Measurements from ENCODE around the gene ATRNL1. TPM values are rescaled to one million over a fixed set of nuclear protein-coding genes. Genes with fewer than 3 reads are reported as not detected.
"Not testable (repeated sequence)": the region's sequence is repeated elsewhere in the genome, so short reads cannot be mapped to it uniquely, and the experiment has no call there.

The ATRNL1 gene
- total RNA-seq, 2 donors from 2014 or later, result not detected

DNA sequence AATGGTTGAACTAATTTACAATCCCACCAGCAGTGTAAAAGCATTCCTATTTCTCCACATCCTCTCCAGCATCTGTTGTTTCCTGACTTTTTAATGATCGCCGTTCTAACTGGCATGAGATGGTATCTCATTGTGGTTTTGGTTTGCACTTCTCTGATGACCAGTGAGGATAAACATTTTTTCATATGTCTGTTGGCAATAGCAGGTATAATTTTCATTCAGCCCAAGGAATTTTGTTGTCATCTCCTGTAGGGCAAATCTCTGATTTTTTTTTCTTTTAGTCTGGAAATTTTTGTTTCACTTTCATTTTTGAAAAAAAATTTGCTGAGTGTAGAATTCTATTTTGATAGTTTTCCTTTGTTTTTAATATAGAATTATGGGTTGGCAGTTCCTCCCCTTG, 114.1 kb downstream of the ATRNL1 start:
- peak overlapping the region; percentile 48 for H3K27ac Mint-ChIP-seq
- DNase-seq; H3K36me3 Mint-ChIP-seq (ENCODE audit: low read depth); H3K9me3 ChIP-seq (ENCODE audit: control insufficient read depth, low read length, poor library complexity, severe bottlenecking); ATAC-seq; H3K4me1 Mint-ChIP-seq; H3K27me3 Mint-ChIP-seq; H3K4me3 Mint-ChIP-seq: not testable (repeated sequence)

GRCh38 chr10:115209133-115209532, 116.0 kb downstream of the ATRNL1 start:
- no peak overlapping the region for H3K4me3 Mint-ChIP-seq
- H3K36me3 Mint-ChIP-seq (ENCODE audit: low read depth), result no peaks in the 10 kb centered on the region
- H3K27ac Mint-ChIP-seq, result no peak overlapping the region
- peaks cover 6% of the 10 kb centered on the region for H3K4me1 Mint-ChIP-seq
- ATAC-seq (no peak), DNase-seq (no peak)
- no peaks in the 10 kb centered on the region for H3K9me3 ChIP-seq (ENCODE audit: control insufficient read depth, low read length, poor library complexity, severe bottlenecking)
- H3K27me3 Mint-ChIP-seq, result no peaks in the 10 kb centered on the region

DNA sequence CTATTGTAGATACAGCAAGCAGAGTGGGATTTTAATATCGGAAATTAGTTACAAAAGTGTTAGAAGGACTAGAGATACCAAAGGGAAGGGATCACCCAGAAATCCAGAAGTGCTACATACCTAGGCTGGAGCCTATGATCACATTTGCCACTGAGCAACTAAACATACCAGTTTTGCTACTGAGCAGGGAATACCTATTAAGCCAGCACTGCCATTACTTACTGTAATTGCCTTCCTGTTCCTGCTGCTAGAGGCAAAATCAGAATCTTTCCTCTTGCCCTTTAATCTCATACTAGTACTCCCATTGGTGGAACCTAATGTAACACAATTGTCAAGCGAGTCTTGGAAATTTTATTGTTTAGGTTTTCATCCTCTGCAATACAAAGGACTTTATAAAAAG, 121.7 kb downstream of the ATRNL1 start:
- Mint-ChIP-seq H3K27me3 (no peaks in the 10 kb centered on the region), H3K36me3 (ENCODE audit: low read depth) (no peaks in the 10 kb centered on the region), H3K4me1 (peaks cover 2% of the 10 kb centered on the region), H3K4me3 (no peak overlapping the region), H3K27ac (no peak overlapping the region)
- H3K9me3 ChIP-seq (ENCODE audit: control insufficient read depth, low read length, poor library complexity, severe bottlenecking), result no peaks in the 10 kb centered on the region
- ATAC-seq, result no peak
- DNase-seq, result no peak

DNA sequence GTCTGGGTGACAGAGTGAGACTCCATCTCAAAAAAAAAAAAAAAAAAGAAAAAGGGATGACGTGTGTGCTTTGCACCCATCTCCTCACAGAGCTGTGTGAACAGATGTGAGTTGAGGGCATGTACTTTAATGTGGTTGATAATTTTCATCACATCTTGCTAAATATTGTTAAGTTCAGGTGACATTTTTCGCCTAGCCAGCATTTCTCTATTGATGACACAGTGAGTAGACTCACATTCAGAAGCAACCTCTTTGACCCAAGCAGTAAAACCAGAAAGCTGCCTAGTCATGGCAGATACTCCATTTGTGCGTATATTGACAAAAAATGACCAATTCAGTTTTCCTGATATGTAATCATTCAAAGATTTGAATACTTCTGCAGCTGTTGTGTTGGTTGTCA, 126.0 kb downstream of the ATRNL1 start:
- Mint-ChIP-seq H3K4me1 (no peaks in the 10 kb centered on the region), H3K4me3 (no peak overlapping the region), H3K36me3 (ENCODE audit: low read depth) (no peaks in the 10 kb centered on the region), H3K27me3 (no peaks in the 10 kb centered on the region), H3K27ac (no peak overlapping the region)
- DNase-seq (no peak), ATAC-seq (no peak)
- H3K9me3 ChIP-seq (ENCODE audit: control insufficient read depth, low read length, poor library complexity, severe bottlenecking), result no peaks in the 10 kb centered on the region

DNA sequence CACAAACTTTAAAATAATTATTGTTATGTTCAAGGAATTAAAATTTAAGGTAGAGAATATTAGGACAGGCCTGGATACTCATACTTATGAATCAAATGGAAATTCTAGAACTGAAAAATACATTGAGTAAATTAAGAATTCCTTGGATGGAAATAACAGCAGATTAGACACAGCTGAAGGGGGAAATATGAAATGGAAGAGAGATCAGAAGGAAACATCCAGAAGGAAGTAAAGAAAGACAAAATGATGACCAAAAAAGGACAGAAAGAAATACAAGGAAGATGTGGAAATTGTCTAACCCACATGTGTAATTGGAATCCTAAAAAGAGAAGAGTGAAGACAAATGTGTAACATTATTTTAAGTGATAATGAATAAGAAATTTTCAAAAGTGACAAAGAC, 128.9 kb downstream of the ATRNL1 start:
- H3K9me3 ChIP-seq (ENCODE audit: control insufficient read depth, low read length, poor library complexity, severe bottlenecking), result no peaks in the 10 kb centered on the region
- no peak overlapping the region for H3K4me3 Mint-ChIP-seq
- no peaks in the 10 kb centered on the region for H3K4me1 Mint-ChIP-seq
- ATAC-seq (no peak), DNase-seq (no peak)
- no peak overlapping the region for H3K27ac Mint-ChIP-seq
- H3K27me3 Mint-ChIP-seq, result no peaks in the 10 kb centered on the region
- no peaks in the 10 kb centered on the region for H3K36me3 Mint-ChIP-seq (ENCODE audit: low read depth)

GRCh38 chr10:115239761-115240160, 146.6 kb downstream of the ATRNL1 start:
- no peaks in the 10 kb centered on the region for H3K27me3 Mint-ChIP-seq
- H3K27ac Mint-ChIP-seq, result no peak overlapping the region
- no peaks in the 10 kb centered on the region for H3K4me1 Mint-ChIP-seq
- no peak for ATAC-seq
- no peaks in the 10 kb centered on the region for H3K36me3 Mint-ChIP-seq (ENCODE audit: low read depth)
- no peaks in the 10 kb centered on the region for H3K9me3 ChIP-seq (ENCODE audit: control insufficient read depth, low read length, poor library complexity, severe bottlenecking)
- no peak for DNase-seq
- no peak overlapping the region for H3K4me3 Mint-ChIP-seq

DNA sequence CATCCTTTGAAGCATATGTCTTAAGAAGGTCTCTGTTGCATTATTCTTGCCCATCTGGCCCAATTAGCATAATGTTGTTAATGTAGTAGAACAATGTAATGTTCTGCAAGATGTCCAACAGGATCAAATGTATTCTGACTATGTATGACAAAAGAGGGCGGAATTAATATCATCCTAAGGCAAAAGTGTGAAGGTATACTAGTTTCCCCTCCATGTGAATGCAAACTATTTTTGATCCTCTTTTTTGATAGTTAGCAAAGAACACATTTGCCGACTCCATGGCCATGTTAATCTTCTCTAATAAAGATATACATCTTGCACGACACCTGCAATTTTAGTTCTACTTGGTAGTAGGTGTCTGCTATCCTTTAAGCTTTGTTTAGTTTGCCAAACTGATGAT, 157.6 kb downstream of the ATRNL1 start:
- Mint-ChIP-seq H3K27ac (no peak overlapping the region), H3K27me3 (no peaks in the 10 kb centered on the region), H3K36me3 (ENCODE audit: low read depth) (no peaks in the 10 kb centered on the region), H3K4me1 (no peaks in the 10 kb centered on the region), H3K4me3 (no peak overlapping the region)
- no peaks in the 10 kb centered on the region for H3K9me3 ChIP-seq (ENCODE audit: control insufficient read depth, low read length, poor library complexity, severe bottlenecking)
- DNase-seq (no peak), ATAC-seq (no peak)

DNA sequence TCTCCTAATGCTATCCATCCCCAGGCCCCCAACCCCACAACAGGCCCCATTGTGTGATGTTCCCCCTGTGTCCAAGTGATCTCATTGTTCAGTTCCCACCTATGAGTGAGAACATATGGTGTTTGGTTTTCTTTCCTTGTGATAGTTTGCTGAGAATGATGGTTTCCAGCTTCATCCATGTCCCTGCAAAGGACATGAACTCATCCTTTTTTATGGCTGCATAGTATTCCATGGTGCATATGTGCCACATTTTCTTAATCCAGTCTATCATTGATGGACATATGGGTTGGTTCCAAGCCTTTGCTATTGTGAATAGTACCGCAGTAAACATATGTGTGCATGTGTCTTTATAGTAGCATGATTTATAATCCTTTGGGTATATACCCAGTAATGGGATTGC, 160.6 kb downstream of the ATRNL1 start:
- DNase-seq; H3K27ac Mint-ChIP-seq; H3K4me3 Mint-ChIP-seq; H3K27me3 Mint-ChIP-seq; H3K36me3 Mint-ChIP-seq (ENCODE audit: low read depth); H3K4me1 Mint-ChIP-seq; ATAC-seq; H3K9me3 ChIP-seq (ENCODE audit: control insufficient read depth, low read length, poor library complexity, severe bottlenecking): not testable (repeated sequence)

DNA sequence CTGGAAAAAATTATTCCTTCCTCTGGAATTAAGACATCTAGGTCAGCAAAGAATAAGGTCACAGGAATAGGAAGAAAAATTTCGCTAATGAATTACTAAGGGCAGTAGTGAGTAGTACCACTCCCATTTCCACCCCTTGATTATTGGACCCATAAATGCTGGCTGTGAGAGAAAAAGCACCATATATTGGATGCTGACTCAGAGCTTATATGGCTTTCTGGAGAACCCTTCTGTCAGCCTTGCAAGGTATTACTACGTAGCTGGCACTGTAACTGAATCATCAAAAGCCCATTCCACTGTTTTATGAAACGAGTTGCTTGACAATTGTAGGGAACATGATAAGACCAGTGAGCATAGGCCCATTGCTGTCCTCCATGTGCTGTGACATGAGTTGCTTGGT, 179.3 kb downstream of the ATRNL1 start:
- no peak for DNase-seq
- H3K4me1 Mint-ChIP-seq, result no peaks in the 10 kb centered on the region

GRCh38 chr10:115278294-115278693, 185.1 kb downstream of the ATRNL1 start:
- H3K9me3 ChIP-seq (ENCODE audit: control insufficient read depth, low read length, poor library complexity, severe bottlenecking), result no peaks in the 10 kb centered on the region
- Mint-ChIP-seq H3K4me1 (no peaks in the 10 kb centered on the region), H3K27me3 (no peaks in the 10 kb centered on the region), H3K4me3 (no peak overlapping the region), H3K36me3 (ENCODE audit: low read depth) (no peaks in the 10 kb centered on the region), H3K27ac (no peak overlapping the region)
- ATAC-seq (no peak), DNase-seq (no peak)

More for the DNA sequence above, 179.3 kb downstream of the ATRNL1 start:
- no peaks in the 10 kb centered on the region for H3K36me3 Mint-ChIP-seq (ENCODE audit: low read depth)
- H3K4me3 Mint-ChIP-seq, result no peak overlapping the region
- H3K9me3 ChIP-seq (ENCODE audit: control insufficient read depth, low read length, poor library complexity, severe bottlenecking), result no peaks in the 10 kb centered on the region
- no peaks in the 10 kb centered on the region for H3K27me3 Mint-ChIP-seq
- ATAC-seq, result no peak
- no peak overlapping the region for H3K27ac Mint-ChIP-seq

- Mint-ChIP-seq H3K27me3 (no peaks in the 10 kb centered on the region), H3K4me3 (no peak overlapping the region), H3K36me3 (ENCODE audit: low read depth) (no peaks in the 10 kb centered on the region), H3K4me1 (no peaks in the 10 kb centered on the region), H3K27ac (no peak overlapping the region)
- no peaks in the 10 kb centered on the region for H3K9me3 ChIP-seq (ENCODE audit: control insufficient read depth, low read length, poor library complexity, severe bottlenecking)
- ATAC-seq (no peak), DNase-seq (no peak)
These were observed 202.1 kb downstream of the ATRNL1 start for GRCh38 chr10:115295213-115295805.

DNA sequence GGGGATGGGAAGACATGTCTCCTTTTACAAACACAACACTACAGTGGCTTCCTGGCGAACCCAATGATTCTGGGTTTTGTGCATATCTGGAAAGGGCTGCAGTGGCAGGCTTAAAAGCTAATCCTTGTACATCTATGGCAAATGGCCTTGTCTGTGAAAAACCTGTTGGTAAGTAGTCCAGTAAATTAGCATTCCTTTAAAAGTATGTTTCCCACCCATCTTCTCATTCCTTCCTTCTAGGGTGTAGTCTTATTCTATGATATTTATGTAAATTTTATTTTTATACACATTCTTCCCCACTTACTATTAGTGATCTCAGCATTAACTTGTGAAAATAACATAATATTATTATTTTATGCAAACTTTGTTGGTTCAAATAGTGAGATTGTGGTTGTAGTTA, 206.9 kb downstream of the ATRNL1 start:
- no peak overlapping the region for H3K4me3 Mint-ChIP-seq
- H3K9me3 ChIP-seq (ENCODE audit: control insufficient read depth, low read length, poor library complexity, severe bottlenecking), result no peaks in the 10 kb centered on the region
- no peaks in the 10 kb centered on the region for H3K36me3 Mint-ChIP-seq (ENCODE audit: low read depth)
- no peak overlapping the region for H3K27ac Mint-ChIP-seq
- H3K27me3 Mint-ChIP-seq, result no peaks in the 10 kb centered on the region
- DNase-seq (no peak), ATAC-seq (no peak)
- H3K4me1 Mint-ChIP-seq, result no peaks in the 10 kb centered on the region

GRCh38 chr10:115319669-115320068, 226.5 kb downstream of the ATRNL1 start:
- DNase-seq; H3K27me3 Mint-ChIP-seq; H3K36me3 Mint-ChIP-seq (ENCODE audit: low read depth); H3K4me3 Mint-ChIP-seq; H3K4me1 Mint-ChIP-seq; H3K27ac Mint-ChIP-seq; ATAC-seq; H3K9me3 ChIP-seq (ENCODE audit: control insufficient read depth, low read length, poor library complexity, severe bottlenecking): not testable (repeated sequence)

DNA sequence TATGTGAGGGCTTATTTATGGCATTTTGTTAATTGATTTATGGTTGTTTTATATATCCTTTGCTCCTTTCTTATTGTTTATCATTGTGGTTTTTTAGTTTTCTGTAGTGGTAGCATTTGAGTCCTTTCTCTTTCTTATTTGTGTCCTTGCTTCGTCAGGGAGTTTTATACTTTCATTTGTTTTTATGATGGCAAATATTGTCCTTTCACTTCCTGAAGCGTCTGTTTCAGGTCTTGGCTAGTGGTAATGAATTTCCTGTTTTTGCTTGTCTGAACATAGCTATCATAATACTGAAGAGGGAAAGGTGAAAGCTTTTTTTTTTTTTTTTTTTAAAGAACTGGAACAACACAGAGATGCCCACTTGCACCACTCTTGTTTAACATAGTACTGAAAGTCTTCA, 228.2 kb downstream of the ATRNL1 start:
- H3K27ac Mint-ChIP-seq, result no peak overlapping the region
- H3K36me3 Mint-ChIP-seq (ENCODE audit: low read depth), result no peaks in the 10 kb centered on the region
- H3K4me1 Mint-ChIP-seq, result no peaks in the 10 kb centered on the region
- no peak for ATAC-seq
- no peak for DNase-seq
- H3K9me3 ChIP-seq (ENCODE audit: control insufficient read depth, low read length, poor library complexity, severe bottlenecking), result no peaks in the 10 kb centered on the region
- H3K4me3 Mint-ChIP-seq, result no peak overlapping the region
- H3K27me3 Mint-ChIP-seq, result no peaks in the 10 kb centered on the region

Data from T-helper 17 cell (primary cell).